Vagina (tissue), 2 donors: Measurements from ENCODE around the gene PCDHAC2. TPM values are rescaled to one million over a fixed set of nuclear protein-coding genes. Genes with fewer than 3 reads are reported as not detected.

ENCODE experiments used
- DNase-seq, 2 donors: peaks; one replicate each; pipeline ENCODE4 v3.0.0-alpha.2; 2017; ENCODE audit errors: extremely low spot score in 2 of 2
- H3K27ac ChIP-seq: fragments of 200-600 bp; sonication (generic); one replicate; pipeline ENCODE4 v1.5.1; 2019
- H3K27me3 ChIP-seq: fragments of 200-600 bp; sonication (generic); one replicate; pipeline ENCODE4 v1.5.1; 2019
- H3K36me3 ChIP-seq, 2 donors: fragments of 200-600 bp; sonication (generic); one replicate each; pipeline ENCODE4 v1.5.1; 2017 to 2019
- H3K4me1 ChIP-seq: fragments of 200-600 bp; sonication (generic); one replicate; pipeline ENCODE4 v1.5.1; 2019
- H3K4me3 ChIP-seq, 2 donors: fragments of 200-600 bp; sonication (generic); 1 replicate in 1 of 2; 2 replicates in 1 of 2; pipeline ENCODE4 v1.5.1; 2016 to 2019
- H3K9me3 ChIP-seq: fragments of 200-600 bp; sonication (generic); one replicate; pipeline ENCODE4 v1.5.1; 2019
- POLR2A ChIP-seq, 2 donors: fragments of 450-650 bp; IDR thresholded peaks; one replicate each; pipeline ENCODE4 v1.6.1; 2017; ENCODE audit warnings: antibody characterized with exemption in 2 of 2, mild to moderate bottlenecking in 2 of 2, moderate library complexity in 2 of 2
- POLR2AphosphoS5 ChIP-seq, 2 donors: sonication (generic); formaldehyde crosslinking; IDR thresholded peaks; one replicate each; pipeline ENCODE4 v1.9.0; 2017; ENCODE audit warnings: antibody characterized with exemption in 2 of 2, mild to moderate bottlenecking in 2 of 2, low read depth in 1 of 2; ENCODE audit not compliant: insufficient read depth in 1 of 2
- intact Hi-C: fragments of 100-400 bp; cut with DNase I; formaldehyde crosslinking; loops from one replicate; pipeline ENCODE4 v1.15.1; 2023
- small RNA-seq: library from RNA; depleted of rRNA; stranded (forward); fragments of <200 nt; gene quantifications from one replicate; pipeline ENCODE3, GENCODE V24; 2016
- total RNA-seq: library from RNA; depleted of rRNA; stranded (reverse); fragments of >200 nt; gene quantifications from one replicate; pipeline ENCODE4 v1.2.3, GENCODE V29; 2016
- TF ChIP-seq, protein P1 (sequence below), 3 experiments: fragments of 450-650 bp in 2 of 3; fragments of 200-600 bp in 1 of 3; sonication (generic) in 1 of 3; IDR thresholded peaks; one replicate each; pipeline ENCODE4 v1.5.1; 2017 to 2019; ENCODE audit warnings: antibody characterized with exemption in 3 of 3, mild to moderate bottlenecking in 2 of 3, moderate library complexity in 2 of 3

The PCDHAC2 gene
- total RNA-seq, 1 donor from 2014 or later, result 3.9 TPM

DNA sequence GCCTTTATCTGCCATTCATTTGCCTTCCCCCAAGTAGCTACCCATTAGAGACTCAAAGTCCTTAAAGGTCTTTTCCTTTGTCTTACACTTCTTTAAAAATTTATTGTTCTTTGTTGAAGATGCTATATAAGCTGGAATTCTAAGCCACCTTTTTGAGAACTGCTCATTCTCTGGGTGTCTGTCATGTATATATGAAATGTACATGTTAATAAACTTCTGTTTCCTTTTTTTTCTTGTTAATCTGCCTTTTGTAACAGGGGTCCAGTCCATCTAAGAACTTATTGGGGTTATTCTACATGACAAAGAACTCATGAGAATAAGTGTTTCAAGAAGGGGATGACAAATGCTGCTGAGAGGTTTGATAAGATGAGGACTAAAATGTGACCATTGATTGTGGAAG, 41.5 kb downstream of the PCDHAC2 start:
- Histone ChIP-seq H3K27ac (no peak overlapping the region), H3K9me3 (no peaks in the 10 kb centered on the region), H3K4me3 (no peak overlapping the region), H3K4me1 (no peaks in the 10 kb centered on the region), H3K27me3 (no peaks in the 10 kb centered on the region), H3K36me3 (no peaks in the 10 kb centered on the region)
- TF ChIP-seq POLR2A (IDR thresholded peaks at IDR 0.05) (no peak), POLR2AphosphoS5 (IDR thresholded peaks at IDR 0.05; ENCODE audit: insufficient read depth in 1 of 2, low read depth in 1 of 2) (no peak)
- TF ChIP-seq, protein P1, sequence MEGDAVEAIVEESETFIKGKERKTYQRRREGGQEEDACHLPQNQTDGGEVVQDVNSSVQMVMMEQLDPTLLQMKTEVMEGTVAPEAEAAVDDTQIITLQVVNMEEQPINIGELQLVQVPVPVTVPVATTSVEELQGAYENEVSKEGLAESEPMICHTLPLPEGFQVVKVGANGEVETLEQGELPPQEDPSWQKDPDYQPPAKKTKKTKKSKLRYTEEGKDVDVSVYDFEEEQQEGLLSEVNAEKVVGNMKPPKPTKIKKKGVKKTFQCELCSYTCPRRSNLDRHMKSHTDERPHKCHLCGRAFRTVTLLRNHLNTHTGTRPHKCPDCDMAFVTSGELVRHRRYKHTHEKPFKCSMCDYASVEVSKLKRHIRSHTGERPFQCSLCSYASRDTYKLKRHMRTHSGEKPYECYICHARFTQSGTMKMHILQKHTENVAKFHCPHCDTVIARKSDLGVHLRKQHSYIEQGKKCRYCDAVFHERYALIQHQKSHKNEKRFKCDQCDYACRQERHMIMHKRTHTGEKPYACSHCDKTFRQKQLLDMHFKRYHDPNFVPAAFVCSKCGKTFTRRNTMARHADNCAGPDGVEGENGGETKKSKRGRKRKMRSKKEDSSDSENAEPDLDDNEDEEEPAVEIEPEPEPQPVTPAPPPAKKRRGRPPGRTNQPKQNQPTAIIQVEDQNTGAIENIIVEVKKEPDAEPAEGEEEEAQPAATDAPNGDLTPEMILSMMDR (IDR thresholded peaks at IDR 0.05), result no peak
- intact Hi-C loops, result no loop called here
- DNase-seq, result no peak

DNA sequence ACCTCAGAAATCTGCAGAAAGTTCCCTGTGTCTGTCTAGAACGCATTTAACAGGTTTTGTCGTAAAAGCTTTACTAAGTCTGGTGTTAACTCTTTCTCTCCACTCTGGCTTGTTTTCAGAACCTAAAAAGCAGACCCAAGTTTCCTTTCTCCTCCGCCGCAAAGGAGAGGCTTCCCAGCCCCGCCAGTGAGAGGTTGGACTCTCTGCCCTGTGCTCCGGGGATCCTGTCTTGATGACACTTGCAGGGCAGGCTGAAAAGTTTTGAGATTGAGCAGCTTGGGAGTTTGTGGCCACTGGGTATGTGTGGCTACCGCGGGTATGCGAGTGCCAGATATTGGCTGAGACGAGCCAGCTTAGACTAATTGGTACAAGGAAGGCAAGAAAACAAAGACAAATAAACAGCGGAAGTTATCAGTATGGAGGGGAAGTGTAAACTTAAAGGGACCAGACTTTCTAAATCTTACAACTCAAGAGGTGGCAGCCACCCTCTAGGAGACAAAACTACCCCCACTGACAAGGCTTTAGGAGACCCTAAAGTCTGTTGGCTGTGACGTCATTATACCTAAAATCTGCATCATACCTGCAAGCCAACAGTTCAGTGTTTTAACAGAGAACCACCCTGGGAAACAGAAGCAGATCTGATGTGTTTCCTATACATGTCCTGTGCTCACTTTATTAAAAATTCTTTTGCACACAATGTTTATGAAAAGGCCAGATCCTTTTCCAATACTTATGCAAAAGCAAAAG, 43.9 kb downstream of the PCDHAC2 start:
- Histone ChIP-seq H3K4me3 (no peak overlapping the region), H3K27me3 (no peaks in the 10 kb centered on the region), H3K4me1 (no peaks in the 10 kb centered on the region), H3K9me3 (no peaks in the 10 kb centered on the region), H3K36me3 (no peaks in the 10 kb centered on the region), H3K27ac (no peak overlapping the region)
- intact Hi-C loops, result no loop called here
- no peak for DNase-seq
- TF ChIP-seq POLR2A (IDR thresholded peaks at IDR 0.05) (no peak), POLR2AphosphoS5 (IDR thresholded peaks at IDR 0.05; ENCODE audit: insufficient read depth in 1 of 2, low read depth in 1 of 2) (no peak)
- TF ChIP-seq, protein P1 (IDR thresholded peaks at IDR 0.05), result no peak

DNA sequence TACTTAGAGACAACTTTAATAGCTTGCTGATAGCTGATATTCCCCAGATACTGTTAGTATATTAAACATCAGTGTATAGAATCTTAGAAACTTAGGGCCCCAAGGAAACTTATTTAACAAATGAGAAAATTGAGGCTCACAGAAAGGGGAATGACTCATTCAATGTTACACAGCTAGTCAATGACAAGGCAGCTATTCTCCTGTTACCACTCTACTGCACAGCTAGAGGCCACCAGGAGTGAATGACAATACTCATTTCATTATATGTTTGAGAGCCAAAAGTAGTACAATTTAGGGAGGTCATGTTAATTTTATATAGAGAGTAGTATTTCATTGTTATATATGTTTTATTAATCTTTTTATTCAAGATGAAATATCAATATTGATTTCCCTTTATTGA, 51.7 kb downstream of the PCDHAC2 start:
- H3K27me3 ChIP-seq, result no peaks in the 10 kb centered on the region
- H3K4me1 ChIP-seq, result no peaks in the 10 kb centered on the region
- H3K4me3 ChIP-seq, result no peak overlapping the region
- H3K9me3 ChIP-seq, result no peaks in the 10 kb centered on the region
- no peaks in the 10 kb centered on the region for H3K36me3 ChIP-seq
- intact Hi-C loops, result no loop called here
- TF ChIP-seq POLR2A (IDR thresholded peaks at IDR 0.05), result no peak
- no peak for DNase-seq
- no peak overlapping the region for H3K27ac ChIP-seq

Small RNA genes lying within 50 kb of the gene (small RNA-seq; reads per million reads assigned to genes)
- not detected for gene AC010223.1

Other genes with a start within 250 kb of the PCDHAC2 start
- not detected for gene PCDHA1, start 180.3 kb upstream of the PCDHAC2 start, total RNA-seq
- not detected for gene PCDHA2, start 171.6 kb upstream of the PCDHAC2 start, total RNA-seq
- gene PCDHA3, start 165.4 kb upstream of the PCDHAC2 start, total RNA-seq, result 0.74 TPM
- gene PCDHA4, start 159.4 kb upstream of the PCDHAC2 start, total RNA-seq, result 2.0 TPM
- 0.25 TPM for gene PCDHA5, start 144.9 kb upstream of the PCDHAC2 start, total RNA-seq
- 1.2 TPM for gene PCDHA6, start 138.5 kb upstream of the PCDHAC2 start, total RNA-seq
- 0.49 TPM for gene PCDHA7, start 132.2 kb upstream of the PCDHAC2 start, total RNA-seq
- gene PCDHA8, start 125.3 kb upstream of the PCDHAC2 start, total RNA-seq, result 0.49 TPM
- 0.25 TPM for gene PCDHA9, start 118.1 kb upstream of the PCDHAC2 start, total RNA-seq
- 0.25 TPM for gene PCDHA10, start 110.6 kb upstream of the PCDHAC2 start, total RNA-seq
- gene PCDHA11, start 97.5 kb upstream of the PCDHAC2 start, total RNA-seq, result not detected
- 0.25 TPM for gene PCDHA12, start 91.2 kb upstream of the PCDHAC2 start, total RNA-seq
- not detected for gene PCDHA13, start 84.4 kb upstream of the PCDHAC2 start, total RNA-seq
- gene PCDHAC1, start 40.2 kb upstream of the PCDHAC2 start, total RNA-seq, result 0.49 TPM
- gene PCDHB1, start 84.9 kb downstream of the PCDHAC2 start, total RNA-seq, result not detected
- gene PCDHB2, start 128.1 kb downstream of the PCDHAC2 start, total RNA-seq, result 3.4 TPM
- 2.0 TPM for gene PCDHB3, start 134.0 kb downstream of the PCDHAC2 start, total RNA-seq
- 8.3 TPM for gene PCDHB4, start 155.3 kb downstream of the PCDHAC2 start, total RNA-seq
- 2.9 TPM for gene PCDHB5, start 168.7 kb downstream of the PCDHAC2 start, total RNA-seq
- not detected for gene PCDHB6, start 183.6 kb downstream of the PCDHAC2 start, total RNA-seq
- 0.98 TPM for gene PCDHB7, start 206.2 kb downstream of the PCDHAC2 start, total RNA-seq
- gene PCDHB8, start 211.3 kb downstream of the PCDHAC2 start, total RNA-seq, result 0.25 TPM
- 12.3 TPM for gene PCDHB16, start 215.9 kb downstream of the PCDHAC2 start, total RNA-seq
- 3.7 TPM for gene PCDHB9, start 220.7 kb downstream of the PCDHAC2 start, total RNA-seq
- 3.2 TPM for gene PCDHB10, start 225.9 kb downstream of the PCDHAC2 start, total RNA-seq
- gene PCDHB11, start 233.2 kb downstream of the PCDHAC2 start, total RNA-seq, result 2.2 TPM
- 2.5 TPM for gene PCDHB12, start 242.2 kb downstream of the PCDHAC2 start, total RNA-seq
- 3.7 TPM for gene PCDHB13, start 247.4 kb downstream of the PCDHAC2 start, total RNA-seq